Ovary (tissue), 3 donors: ENCODE measurements around the gene BRDT.

Experiments used
- CTCF ChIP-seq, 3 donors: fragments of 450-650 bp in 2 of 3; fragments of 200-600 bp in 1 of 3; IDR thresholded peaks; one replicate each; pipeline versions ENCODE4 v1.5.1 to v1.8.0; 2016 to 2022; ENCODE audit warnings: antibody characterized with exemption in 3 of 3, mild to moderate bottlenecking in 1 of 3
- EP300 ChIP-seq: sonication (generic); formaldehyde crosslinking; IDR thresholded peaks from one replicate; pipeline ENCODE4 v1.6.1; 2017; ENCODE audit warnings: antibody characterized with exemption
- POLR2A ChIP-seq: fragments of 450-650 bp; IDR thresholded peaks from one replicate; pipeline ENCODE4 v1.6.1; 2017; ENCODE audit warnings: antibody characterized with exemption, mild to moderate bottlenecking, moderate library complexity
- donor health status: DM: no; HTN: no; CAD: no.

GRCh38 chr1:92043621-92044020 lies 94.4 kb downstream of the BRDT start:
- TF ChIP-seq CTCF (IDR thresholded peaks at IDR 0.05) (no peak), POLR2A (no peak), EP300 (no peak)
